Measurements from ENCODE around the gene LYRM9.

GRCh38 chr17:27904114-27904513, 10.9 kb upstream of the LYRM9 start:
- TF ChIP-seq CTCF (IDR thresholded peaks at IDR 0.05) (no peak), EP300 (IDR thresholded peaks at IDR 0.05) (no peak), POLR2AphosphoS5 (IDR thresholded peaks at IDR 0.05) (no peak), POLR2A (IDR thresholded peaks at IDR 0.05) (no peak)
